A549 treated with CORT108297 at 1 μM for 4 hours (cell line): ENCODE data around the gene CMYA5. TPM values are rescaled to one million over a fixed set of nuclear protein-coding genes. Genes with fewer than 3 reads are reported as not detected.

Experiments
- total RNA-seq: library from RNA; stranded (reverse); fragments of 200-300 nt; extraction: Qiagen RNA extraction; gene quantifications from 5 replicates; pipeline ENCODE4 v1.2.3, GENCODE V29; 2022

Gene CMYA5
- 0.12 to 0.19 TPM (median 0.15 TPM) in 5 replicates for total RNA-seq

GRCh38 chr5:79689541-79690466 is at the start of gene CMYA5:
TSS of gene CMYA5 (plus strand) at chr5:79689836. CDS start at chr5:79689908, 72 bp downstream.

Other genes with a start within 250 kb of the CMYA5 start
- gene HOMER1, start 175.7 kb upstream of the CMYA5 start, total RNA-seq: 4.4 to 7.0 TPM (median 4.9 TPM) in 5 replicates
- 18.6 to 21.7 TPM (median 20.3 TPM) in 5 replicates for gene TENT2, start 77.4 kb upstream of the CMYA5 start, total RNA-seq